Smooth muscle cell (in vitro differentiated cells): ENCODE data around the gene STRIP2. TPM values are rescaled to one million over a fixed set of nuclear protein-coding genes. Genes with fewer than 3 reads are reported as not detected.

ENCODE experiments used
- DNase-seq: peaks from one replicate; lab custom pipeline; 2025; ENCODE audit not compliant: unreplicated experiment; lab: John Stamatoyannopoulos, UW
- H2AFZ ChIP-seq: fragments of 200-600 bp; sonication (generic); 2 replicates; pipeline ENCODE4 v1.6.0; 2016; ENCODE audit warnings: antibody characterized with exemption, low read depth, mild to moderate bottlenecking
- H3F3A ChIP-seq: fragments of 200-600 bp; sonication (generic); 2 replicates; pipeline ENCODE4 v1.6.0; 2017; ENCODE audit warnings: antibody characterized with exemption, low read depth
- H3K27ac ChIP-seq: fragments of 200-600 bp; sonication (generic); 2 replicates; pipeline ENCODE4 v1.5.1; 2016; ENCODE audit warnings: low read depth, mild to moderate bottlenecking
- H3K27me3 ChIP-seq: fragments of 200-600 bp; sonication (generic); 2 replicates; pipeline ENCODE4 v1.6.1; 2016; ENCODE audit warnings: low read depth, mild to moderate bottlenecking
- H3K36me3 ChIP-seq: fragments of 200-600 bp; sonication (generic); 2 replicates; pipeline ENCODE4 v1.5.1; 2016; ENCODE audit warnings: low read depth
- H3K4me1 ChIP-seq: fragments of 200-600 bp; sonication (generic); 2 replicates; pipeline ENCODE4 v1.5.1; 2016; ENCODE audit warnings: low read depth
- H3K4me2 ChIP-seq: fragments of 200-600 bp; sonication (generic); 2 replicates; pipeline ENCODE4 v1.6.0; 2016; ENCODE audit warnings: mild to moderate bottlenecking
- H3K4me3 ChIP-seq: fragments of 200-600 bp; sonication (generic); 2 replicates; pipeline ENCODE4 v1.5.1; 2016; ENCODE audit warnings: mild to moderate bottlenecking
- H3K79me2 ChIP-seq: fragments of 200-600 bp; sonication (generic); 2 replicates; pipeline ENCODE4 v1.6.0; 2016; ENCODE audit warnings: low read depth, mild to moderate bottlenecking
- H3K9ac ChIP-seq: fragments of 200-600 bp; sonication (generic); 2 replicates; pipeline ENCODE4 v1.6.0; 2016; ENCODE audit warnings: low read depth
- H3K9me3 ChIP-seq: fragments of 200-600 bp; sonication (generic); replicated peaks from 2 replicates; pipeline ENCODE4 v1.5.1; 2016; ENCODE audit warnings: low read depth
- H4K20me1 ChIP-seq: fragments of 200-600 bp; sonication (generic); 2 replicates; pipeline ENCODE4 v1.6.0; 2016; ENCODE audit warnings: low read depth
- CTCF ChIP-seq: fragments of 200-600 bp; sonication (generic); IDR thresholded peaks from 2 replicates; pipeline ENCODE4 v1.5.1; 2017; ENCODE audit warnings: borderline replicate concordance, mild to moderate bottlenecking, antibody characterized with exemption; ENCODE audit not compliant: insufficient read depth, poor library complexity, severe bottlenecking
- WGBS: methylation state at CpG from one replicate; pipeline ENCODE4 v1.1.7; 2016; ENCODE audit warnings: low lambda C conversion rate; 5-methylcytosine and 5-hydroxymethylcytosine counted together
- polyA plus RNA-seq: library from polyadenylated mRNA; unstranded; fragments of >200 nt; fragmentation: Nextera tagmentation; extraction: Ambion mirVana; gene quantifications from 2 replicates; pipeline ENCODE4 v1.2.1, GENCODE V29; 2016
- total RNA-seq: library from RNA; depleted of rRNA; stranded (reverse); fragments of >200 nt; gene quantifications from 2 replicates; pipeline ENCODE4 v1.2.3, GENCODE V29; 2014

The STRIP2 gene
- total and polyA plus RNA-seq, 2 experiments from 2014 or later, result 0.39 to 6.9 TPM

GRCh38 chr7:129517931-129518330 is 83.7 kb downstream of the STRIP2 start:
- Histone ChIP-seq H3K9me3 (no peaks in the 10 kb centered on the region), H2AFZ (no peak overlapping the region), H3K9ac (no peak overlapping the region), H3K27ac (no peak overlapping the region), H4K20me1 (no peaks in the 10 kb centered on the region), H3K36me3 (no peaks in the 10 kb centered on the region), H3K4me2 (no peak overlapping the region), H3K4me1 (no peaks in the 10 kb centered on the region), H3F3A (no peaks in the 10 kb centered on the region), H3K4me3 (no peak overlapping the region), H3K27me3 (peaks cover 23% of the 10 kb centered on the region), H3K79me2 (no peaks in the 10 kb centered on the region)
- DNase-seq, result no peak
- TF ChIP-seq CTCF, result no peak
- 81% methylated on average over 6 of the region's 6 CpGs for WGBS

GRCh38 chr7:129519464-129519863 is 85.2 kb downstream of the STRIP2 start:
- Histone ChIP-seq H3K36me3 (no peaks in the 10 kb centered on the region), H3K9me3 (no peaks in the 10 kb centered on the region), H3K4me2 (no peak overlapping the region), H2AFZ (no peak overlapping the region), H3F3A (no peaks in the 10 kb centered on the region), H4K20me1 (no peaks in the 10 kb centered on the region), H3K4me3 (no peak overlapping the region), H3K79me2 (no peaks in the 10 kb centered on the region), H3K27ac (no peak overlapping the region), H3K9ac (no peak overlapping the region), H3K27me3 (peaks cover 19% of the 10 kb centered on the region), H3K4me1 (no peaks in the 10 kb centered on the region)
- DNase-seq, result no peak
- 44% methylated on average over 5 of the region's 5 CpGs for WGBS
- no peak for TF ChIP-seq CTCF

GRCh38 chr7:129522088-129522970 is 88.1 kb downstream of the STRIP2 start:
- no peaks in the 10 kb centered on the region for H3K36me3 ChIP-seq

More at GRCh38 chr7:129522088-129522970, 88.1 kb downstream of the STRIP2 start:
- no peaks in the 10 kb centered on the region for H3K4me1 ChIP-seq
- no peak overlapping the region for H3K9ac ChIP-seq
- no peak overlapping the region for H3K4me2 ChIP-seq
- no peaks in the 10 kb centered on the region for H4K20me1 ChIP-seq
- H3K4me3 ChIP-seq, result no peak overlapping the region
- H3K27me3 ChIP-seq, result peaks cover 19% of the 10 kb centered on the region
- no peaks in the 10 kb centered on the region for H3K9me3 ChIP-seq
- no peak for TF ChIP-seq CTCF
- no peaks in the 10 kb centered on the region for H3F3A ChIP-seq
- no peaks in the 10 kb centered on the region for H3K79me2 ChIP-seq
- no peak for DNase-seq
- WGBS, result 55% methylated on average over 30 of the region's 30 CpGs
- no peak overlapping the region for H3K27ac ChIP-seq
- H2AFZ ChIP-seq, result no peak overlapping the region
